GM19452 (cell line): ENCODE measurements around the gene ONECUT3.
"Not testable (repeated sequence)": the region's sequence is repeated elsewhere in the genome, so short reads cannot be mapped to it uniquely, and the experiment has no call there.

Experiments used
- ATAC-seq: cut with Tn5 transposase; IDR thresholded peaks from one replicate; pipeline ENCODE4 v1.9.1; 2021; ENCODE audit not compliant: unreplicated experiment

The ONECUT3 gene

DNA sequence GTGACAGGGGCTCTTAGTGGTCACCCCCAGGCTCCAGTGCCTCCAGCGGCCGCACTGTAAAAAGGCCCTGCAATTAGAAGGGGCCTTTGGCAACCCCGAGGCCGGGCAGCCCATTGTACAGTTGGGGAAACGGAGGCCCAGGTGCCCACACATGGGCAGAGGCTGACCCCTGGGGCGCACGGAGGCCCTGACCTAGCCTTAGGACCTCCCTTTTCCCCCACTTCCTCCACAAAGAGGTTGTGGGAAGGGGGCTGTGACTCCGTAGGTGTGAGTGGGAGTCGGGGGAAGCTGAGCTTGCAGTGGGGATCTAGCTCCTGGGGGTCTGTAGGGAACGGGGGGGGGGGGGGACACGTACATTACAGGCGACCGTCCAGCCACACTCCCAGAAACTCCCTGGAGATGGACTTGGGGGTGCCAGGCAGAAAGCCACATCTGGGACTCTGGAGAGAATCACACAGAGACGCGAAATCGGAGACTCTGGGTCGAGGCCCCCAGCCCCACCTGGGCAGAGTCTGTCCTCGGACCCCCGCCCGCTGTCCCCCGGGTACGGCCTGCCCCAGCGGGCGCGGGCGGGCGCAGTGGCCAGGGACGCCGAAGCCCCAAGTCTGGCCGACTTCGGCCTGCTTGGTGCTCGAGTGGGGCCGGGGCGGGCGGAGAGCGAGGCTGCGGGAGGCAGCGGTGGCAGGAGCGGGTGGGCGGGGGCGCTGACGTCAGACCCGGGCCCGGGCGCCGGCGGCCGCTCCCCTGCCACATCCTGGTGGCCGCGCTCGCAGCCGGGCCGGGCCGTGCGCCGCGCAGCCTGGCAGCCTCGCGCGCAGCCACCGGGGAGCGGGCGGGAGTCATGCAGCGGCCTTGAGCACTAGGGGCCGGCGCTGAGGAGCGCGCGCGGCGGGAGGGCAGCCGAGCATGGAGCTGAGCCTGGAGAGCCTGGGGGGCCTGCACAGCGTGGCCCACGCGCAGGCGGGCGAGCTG is at the start of gene ONECUT3:
ONECUT3 (plus strand) TSS at position 750 of the 972 bp plus-strand sequence; CDS start at position 907, 157 bp downstream.
- no peak for ATAC-seq

DNA sequence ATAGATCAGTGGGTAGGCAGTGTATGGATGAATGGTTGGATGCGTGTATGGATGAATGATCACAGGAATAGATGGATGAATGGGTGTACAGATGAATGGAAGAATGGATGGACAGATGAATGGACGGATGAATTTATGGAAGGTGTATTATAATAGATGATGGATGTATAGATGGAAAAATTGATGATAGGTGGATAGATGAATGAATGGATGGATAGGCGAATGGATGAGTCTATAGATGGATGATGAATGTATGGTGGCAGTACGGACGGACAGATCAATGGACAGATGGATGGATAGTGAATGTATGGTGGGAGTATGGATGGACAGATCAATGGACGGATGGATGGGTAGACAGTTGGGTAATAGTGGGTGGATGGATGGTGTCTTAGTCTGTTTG is 49.0 kb upstream of the ONECUT3 start:
- no peak for ATAC-seq

DNA sequence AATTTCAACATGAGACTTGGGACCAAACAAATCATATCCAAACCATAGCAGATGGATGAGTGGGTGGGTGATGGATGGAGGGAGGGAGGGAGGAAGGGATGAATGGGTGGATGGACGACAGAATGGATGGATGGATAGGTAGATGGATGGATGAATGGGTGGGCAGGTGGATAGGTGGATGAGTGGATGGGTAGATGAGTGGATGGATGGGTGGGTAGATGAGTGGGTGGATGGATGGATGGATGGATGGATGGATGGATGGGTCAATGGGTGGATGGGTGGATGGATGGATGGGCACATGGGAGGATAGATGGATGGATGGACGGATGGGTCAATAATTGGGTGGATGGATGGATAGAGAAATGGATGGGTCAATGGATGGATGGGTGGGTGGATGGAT is 47.9 kb upstream of the ONECUT3 start:
- no peak for ATAC-seq

DNA sequence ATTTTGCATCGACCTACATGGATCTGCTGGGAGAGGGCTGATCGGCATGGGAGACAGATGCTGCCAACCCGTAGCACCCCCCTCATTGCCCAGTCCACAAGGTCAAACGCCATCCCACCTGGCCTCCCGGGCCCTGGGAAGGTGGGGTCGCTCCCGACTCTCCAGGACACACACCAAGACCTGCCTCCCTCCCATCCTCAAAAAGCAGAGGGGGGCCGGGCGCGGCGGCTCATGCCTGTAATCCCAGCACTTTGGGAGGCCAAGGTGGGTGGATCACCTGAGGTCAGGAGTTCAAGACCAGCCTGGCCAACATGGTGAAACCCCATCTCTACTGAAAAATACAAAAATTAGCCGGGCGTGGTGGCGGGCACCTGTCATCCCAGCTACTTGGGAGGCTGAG is 46.7 kb upstream of the ONECUT3 start:
- ATAC-seq = not testable (repeated sequence)

DNA sequence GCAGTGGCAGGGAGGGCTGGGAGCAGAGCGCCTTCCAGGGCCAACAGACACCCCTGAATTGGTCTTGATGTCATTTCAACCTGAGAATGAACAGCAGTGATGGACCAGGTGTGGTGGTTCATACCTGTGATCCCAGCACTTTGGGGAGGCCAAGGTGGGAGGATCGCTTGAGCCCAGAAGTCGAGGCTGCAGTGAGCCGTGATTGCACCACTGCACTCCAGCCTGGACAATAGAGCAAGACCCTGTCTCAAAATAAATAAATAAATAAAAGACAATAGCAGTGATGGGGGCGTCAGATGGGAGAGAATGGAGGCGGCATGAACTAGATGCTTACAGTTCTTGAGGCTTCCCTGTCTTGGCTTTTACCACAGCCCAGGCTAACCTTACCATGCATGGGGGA is 46.1 kb upstream of the ONECUT3 start:
- no peak for ATAC-seq

DNA sequence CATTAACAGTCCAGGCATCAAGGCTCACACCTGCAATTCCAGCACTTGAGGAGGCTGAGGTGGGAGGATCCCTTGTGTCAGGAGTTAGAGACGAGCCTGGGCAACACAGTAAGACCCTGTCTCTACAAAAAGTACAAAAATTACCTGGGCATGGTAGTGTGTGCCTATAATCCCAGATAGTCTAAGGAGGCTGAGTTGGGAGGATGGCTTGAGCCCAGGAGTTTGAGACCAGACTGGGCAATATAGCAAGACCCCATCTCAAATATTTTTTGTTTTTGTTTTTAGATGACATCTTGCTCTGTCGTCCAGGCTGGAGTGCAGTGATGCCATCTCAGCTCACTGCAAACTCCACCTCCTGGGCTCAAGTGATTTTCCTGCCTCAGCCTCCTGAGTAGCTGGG is 40.1 kb upstream of the ONECUT3 start:
- no peak for ATAC-seq

DNA sequence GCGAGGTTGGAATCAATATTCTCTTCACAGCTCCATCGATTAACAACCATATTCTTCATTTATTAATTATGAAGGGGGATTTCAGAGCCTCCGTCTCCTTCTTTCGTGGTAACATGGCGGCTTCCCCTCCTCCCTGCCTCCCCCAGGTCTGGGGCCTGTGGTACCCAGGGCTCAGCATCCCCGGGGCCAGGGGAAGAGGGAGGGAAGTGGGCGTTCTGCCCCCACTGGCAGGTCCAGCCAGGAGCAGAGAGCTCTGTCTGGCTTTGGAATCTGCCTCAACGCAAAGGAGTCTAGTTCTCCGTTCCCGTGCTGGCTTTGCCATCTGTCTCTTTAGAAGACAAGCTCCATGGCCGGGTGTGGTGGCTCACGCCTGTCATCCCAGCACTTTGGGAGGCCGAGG is 37.8 kb upstream of the ONECUT3 start:
- ATAC-seq = no peak

DNA sequence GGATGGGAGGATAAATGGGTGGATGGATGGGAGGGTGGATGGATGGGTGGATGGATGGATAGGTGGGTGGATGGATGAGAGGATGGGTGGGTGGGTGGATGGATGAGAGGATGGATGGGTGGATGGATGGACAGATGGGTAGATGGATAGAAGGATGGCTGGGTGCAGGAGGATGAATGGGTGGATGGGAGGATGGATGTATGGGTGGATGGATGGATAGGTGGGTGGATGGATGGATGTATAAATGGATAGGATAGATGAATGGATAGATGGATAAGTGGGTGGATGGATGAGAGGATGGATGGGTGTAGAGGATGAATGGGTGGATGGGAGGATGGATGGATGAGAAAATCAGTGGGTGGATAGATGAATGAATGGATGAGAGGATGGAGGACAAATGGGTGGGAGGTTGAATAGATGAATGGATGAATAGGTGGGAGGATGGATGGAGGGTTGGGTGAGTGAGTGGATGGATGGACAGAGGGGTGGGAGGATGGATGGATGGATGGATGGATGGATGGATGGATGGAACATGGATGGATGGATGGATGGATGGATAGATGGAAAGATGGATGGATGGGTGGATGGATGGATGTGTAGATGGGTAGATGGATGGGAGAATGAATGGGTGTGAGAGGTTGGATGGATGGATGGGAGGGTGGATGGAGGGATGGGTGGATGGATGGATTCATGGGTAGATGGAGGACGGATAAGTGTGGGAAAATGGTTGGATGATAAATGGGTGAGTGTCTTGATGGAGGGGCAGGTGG is 35.9 kb upstream of the ONECUT3 start:
- ATAC-seq = no peak

DNA sequence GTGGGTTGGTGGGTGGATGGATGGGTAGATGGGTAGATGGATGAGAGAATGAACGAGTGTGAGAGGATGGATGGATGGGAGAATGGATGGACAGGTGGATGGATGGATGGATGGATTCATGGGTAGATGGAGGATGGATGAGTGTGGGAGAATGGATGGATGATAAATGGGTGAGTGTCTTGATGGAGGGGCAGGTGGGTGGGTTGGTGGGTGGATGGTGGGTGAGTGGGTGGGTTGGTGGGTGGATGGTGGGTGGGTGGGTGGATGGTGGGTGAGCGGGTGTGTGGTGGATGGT is 35.4 kb upstream of the ONECUT3 start:
- ATAC-seq = no peak

DNA sequence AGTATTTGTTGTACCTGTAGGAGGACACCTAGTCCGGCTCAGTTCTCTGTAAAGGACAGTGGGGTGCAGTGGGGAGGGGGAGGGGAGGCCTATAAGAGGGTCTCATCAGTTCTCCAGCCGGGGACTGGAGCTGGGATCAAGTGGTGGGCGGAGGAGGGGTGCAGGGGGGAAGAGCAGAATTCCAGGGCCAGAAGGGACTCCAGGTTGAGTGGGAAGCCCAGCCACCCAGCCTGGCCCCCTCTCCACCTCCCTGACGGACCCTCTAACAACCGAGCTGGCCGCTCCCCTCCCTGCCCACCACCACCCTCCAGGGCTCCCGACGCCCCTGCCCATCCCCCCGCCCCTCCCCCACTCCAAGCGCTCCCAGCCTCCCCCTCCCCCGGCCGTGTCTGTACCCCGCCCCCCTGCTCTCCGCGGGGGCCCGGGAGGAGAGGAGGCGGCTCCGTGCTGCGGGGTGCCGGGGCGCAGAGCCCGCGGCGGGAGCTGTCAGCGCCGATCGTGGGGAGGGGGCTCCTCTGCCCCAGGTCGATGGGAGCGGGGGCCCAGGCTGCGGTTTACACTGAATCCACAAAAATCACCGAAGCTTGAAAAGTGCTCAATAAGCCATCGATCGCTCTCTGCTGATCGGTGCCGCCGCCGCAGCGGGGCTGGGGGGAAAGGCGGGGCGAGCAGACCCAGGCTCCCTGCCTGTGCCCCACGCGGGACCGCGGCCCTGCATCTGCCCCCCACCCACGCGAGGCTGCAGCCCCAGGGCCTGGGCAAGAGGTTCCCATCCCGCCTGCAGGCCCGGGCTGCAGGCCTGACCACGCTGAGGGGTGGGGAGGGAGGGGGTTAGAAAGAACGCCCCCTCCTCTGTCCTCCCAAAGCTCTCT is 34.6 kb upstream of the ONECUT3 start:
- ATAC-seq = no peak

DNA sequence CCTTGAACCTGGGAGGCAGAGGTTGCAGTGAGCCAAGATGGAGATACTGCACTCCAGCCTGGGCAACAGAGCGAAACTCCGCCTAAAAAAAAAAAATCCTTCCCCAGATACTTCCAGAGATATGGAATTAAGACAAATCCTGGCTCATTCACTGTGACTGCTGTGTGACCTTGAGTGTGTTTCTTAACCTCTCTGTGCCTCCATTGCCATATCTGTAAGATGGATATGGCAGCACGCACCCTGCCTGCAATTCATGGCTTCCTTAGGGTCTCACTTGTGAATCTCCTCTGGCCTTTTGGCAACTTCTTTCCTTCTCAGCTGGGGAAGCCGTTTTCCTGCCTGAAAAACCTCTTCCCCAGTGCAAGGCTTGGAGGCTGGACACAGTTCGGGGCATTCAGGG is 33.8 kb upstream of the ONECUT3 start:
- no peak for ATAC-seq

DNA sequence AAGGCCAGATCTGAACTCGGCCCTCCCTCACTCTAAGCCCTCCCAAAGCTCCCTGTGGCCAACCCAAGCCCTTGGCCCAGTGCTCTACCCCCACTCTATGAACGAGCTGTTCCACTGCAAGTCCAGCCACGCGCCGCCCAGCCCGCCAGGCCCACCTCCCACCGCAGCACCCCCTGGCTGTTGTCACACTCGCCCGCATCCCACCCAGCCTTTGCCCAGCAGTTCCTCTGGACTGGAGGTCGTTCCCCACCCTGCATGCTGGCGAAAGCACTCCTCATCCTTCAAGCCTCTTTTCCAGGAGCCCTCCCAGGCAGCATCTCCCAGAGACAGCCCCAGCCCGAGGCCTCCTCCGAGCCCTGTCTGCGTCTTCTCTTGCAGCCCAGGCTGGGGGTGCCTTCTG is 33.1 kb upstream of the ONECUT3 start:
- no peak for ATAC-seq

DNA sequence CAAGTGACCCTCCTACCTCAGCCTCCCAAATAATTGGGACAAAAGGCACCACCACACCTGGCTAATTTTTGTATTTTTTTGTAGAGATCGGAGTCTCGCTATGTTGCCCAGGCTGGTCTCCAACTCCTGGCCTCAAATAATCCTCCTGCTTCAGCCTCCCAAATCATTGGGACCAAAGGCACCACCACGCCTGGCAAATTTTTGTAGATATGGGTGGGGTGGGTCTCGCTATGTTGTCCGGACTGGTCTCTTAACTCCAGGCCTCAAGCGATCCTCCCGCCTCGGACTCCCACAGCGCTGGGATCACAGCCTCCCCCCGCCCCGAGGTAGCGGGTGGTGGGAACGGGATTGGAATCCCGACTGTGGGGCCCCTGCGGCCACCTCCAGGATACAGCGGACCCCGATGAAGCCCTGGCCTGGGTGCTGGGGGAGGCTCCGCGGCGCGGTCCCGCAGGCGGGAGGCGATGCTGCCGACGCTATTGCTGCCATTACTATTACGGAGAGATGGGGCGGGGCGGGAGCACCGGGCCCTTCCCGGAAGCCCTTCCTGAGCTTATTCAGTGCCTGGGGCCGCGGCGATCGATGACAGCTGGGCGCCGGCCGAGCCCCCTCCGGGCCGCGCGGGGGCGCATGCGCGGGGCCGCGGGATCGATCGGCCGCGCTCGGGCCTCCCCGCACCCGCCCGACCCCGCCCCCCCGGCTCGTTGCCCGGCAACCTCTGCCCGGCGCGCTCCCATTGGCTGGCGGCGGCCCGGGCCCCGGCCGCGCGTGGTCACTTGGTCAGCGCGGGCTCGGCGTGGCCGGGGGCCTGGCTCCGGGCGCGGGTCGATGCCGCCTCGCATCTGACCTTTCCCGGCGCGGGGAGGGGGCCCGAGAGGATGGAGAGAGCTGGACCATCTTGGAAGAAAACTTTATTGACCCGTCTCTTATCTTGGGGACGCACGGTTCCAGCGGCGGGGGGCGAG is 27.9 kb upstream of the ONECUT3 start:
- no peak for ATAC-seq

DNA sequence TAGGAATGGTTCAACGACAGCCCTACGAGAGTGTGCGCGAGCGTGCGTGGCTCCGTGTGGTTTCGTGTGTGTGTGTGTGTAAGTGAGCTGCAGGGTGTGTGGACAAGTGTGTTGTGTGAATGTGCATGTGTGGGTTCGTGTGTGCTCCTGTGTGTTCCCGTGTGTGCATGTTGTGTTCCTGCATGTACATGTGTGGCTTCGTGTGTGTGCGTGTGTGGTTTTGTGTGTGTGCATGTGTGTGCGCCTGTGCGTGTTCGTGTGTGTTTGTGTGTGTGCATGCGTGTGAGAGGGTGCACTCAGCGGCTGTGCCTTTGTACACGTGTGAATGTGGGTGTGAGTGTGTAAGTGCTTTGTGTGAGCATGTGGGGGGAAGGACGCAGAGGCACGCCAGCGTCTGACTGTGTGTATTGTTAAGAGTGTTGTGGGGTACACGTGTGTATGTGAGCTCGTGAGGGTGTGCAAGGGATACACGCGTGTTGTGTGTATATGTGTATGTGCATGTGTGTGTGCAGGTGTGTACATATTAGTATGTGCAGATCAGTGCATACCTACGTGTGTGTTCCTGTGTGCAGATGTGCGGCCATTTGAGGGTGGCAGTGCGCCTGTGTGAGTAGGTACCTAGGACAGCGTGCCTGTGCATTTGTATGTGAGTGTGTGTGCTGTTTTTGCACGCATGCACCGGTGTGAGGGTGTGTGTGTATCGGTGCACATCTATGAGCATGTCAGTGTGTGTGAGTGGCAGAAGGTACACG is 24.3 kb upstream of the ONECUT3 start:
- no peak for ATAC-seq

DNA sequence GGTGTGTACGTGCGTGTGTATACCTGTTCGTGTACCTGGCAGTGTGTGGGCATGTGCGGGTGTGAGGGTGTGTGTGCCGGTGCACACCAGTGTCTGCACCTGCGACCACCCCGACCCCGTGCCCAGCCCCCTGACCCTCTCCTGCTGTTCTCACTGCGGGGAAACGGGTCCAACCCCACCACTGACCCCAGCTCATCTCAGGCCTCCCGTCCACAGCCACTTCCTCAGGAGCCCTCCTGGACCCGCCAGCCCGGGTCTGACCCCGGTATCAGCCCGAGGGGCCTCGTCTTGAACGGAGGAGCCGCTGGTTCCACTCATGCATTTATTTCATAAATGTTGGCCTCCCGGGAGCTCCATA is 23.8 kb upstream of the ONECUT3 start:
- ATAC-seq = no peak

DNA sequence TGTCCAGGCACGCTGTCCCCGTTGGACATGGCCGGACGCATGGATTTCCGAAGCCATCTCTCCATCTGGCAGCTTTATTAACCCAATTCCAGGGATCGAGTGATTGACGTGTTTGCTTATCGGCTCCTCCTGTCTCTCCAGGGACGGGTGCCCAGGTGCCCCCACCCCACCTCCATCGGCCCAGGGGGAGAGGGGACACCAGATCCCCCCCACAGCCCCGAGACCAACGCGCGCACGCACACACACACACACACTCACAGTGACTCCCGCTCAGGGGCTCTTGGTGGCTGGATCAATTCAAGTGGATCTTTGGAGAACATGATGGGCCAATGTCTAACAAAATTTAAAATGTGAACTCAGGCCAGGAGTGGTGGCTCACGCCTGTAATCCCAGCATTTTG is 23.1 kb upstream of the ONECUT3 start:
- no peak for ATAC-seq

DNA sequence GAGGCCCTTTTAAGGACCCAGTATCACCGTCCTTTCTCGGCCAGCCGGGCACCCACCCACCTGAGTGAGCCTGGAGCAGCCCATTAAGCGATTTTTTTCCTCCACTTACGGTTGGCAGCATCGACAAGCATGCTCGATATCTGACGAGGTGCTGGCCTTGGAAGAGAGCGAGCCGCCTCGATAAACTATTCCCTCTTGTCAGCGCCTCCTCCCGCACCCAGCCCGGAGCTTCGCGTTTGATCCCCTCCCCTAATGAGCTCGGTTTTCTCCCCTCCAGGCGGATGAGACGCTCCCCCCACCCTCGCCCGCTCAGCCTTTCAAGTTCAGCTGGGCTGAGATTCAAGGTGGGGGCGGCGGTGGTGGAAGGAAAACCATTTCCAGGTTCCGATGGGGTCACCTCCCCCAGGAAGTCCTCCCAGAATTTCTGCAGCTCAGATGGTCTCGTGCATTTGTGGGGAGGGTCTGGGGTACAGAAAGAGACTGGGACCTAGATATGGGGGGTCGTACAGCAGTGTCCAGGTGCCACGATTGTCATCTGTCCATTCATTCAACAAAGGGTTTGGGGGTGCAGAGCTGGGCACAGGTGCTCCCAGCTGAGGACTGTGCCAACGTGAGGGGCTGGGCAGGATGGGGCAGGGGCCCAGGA is 18.9 kb upstream of the ONECUT3 start:
- no peak for ATAC-seq

DNA sequence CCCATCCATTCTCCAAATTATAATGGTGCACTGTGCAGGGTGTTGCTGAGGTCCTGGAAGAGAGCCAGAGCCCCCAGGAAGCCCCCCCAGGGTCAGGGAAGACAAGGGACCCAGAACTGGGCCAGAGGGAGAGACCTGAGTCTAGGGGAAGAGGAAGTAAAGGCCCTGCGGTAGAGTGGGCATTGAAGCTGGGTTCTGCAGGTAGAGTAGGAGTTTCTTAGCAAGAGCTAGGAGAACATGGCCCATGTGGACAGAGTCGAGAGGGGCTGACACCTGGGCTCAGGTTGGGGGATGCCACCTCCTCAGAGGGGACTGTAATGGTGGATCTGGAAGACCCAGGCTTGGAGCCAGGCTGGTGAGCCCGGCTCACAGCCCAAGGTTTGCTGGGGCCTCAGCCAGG is 17.0 kb upstream of the ONECUT3 start:
- no peak for ATAC-seq

DNA sequence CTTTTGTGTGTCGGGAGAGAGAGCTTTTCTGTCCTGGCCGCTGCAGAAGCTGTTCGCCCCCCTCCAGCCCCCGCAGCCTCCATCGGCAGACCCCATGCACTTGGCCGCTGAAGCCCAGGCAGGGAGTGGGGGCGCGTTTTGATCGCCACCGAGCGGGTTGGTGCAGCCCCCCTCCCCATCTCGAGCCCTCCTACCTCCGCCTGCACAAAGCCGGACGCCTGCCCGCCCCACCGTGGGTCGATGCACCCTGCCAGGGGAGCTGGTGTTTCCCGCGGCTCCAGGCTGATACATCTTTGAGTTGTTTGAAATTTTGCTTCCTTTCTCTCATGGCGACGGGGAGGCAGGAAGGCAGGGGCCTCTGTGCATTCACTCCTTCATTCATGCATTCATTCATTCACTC is 16.4 kb upstream of the ONECUT3 start:
- no peak for ATAC-seq
